ENCODE data around the gene MEG3. TPM values are rescaled to one million over a fixed set of nuclear protein-coding genes. Genes with fewer than 3 reads are reported as not detected.

Gene MEG3
- total and polyA plus RNA-seq, 3 experiments from 2014 or later = 0.13 TPM; not detected in 2

DNA sequence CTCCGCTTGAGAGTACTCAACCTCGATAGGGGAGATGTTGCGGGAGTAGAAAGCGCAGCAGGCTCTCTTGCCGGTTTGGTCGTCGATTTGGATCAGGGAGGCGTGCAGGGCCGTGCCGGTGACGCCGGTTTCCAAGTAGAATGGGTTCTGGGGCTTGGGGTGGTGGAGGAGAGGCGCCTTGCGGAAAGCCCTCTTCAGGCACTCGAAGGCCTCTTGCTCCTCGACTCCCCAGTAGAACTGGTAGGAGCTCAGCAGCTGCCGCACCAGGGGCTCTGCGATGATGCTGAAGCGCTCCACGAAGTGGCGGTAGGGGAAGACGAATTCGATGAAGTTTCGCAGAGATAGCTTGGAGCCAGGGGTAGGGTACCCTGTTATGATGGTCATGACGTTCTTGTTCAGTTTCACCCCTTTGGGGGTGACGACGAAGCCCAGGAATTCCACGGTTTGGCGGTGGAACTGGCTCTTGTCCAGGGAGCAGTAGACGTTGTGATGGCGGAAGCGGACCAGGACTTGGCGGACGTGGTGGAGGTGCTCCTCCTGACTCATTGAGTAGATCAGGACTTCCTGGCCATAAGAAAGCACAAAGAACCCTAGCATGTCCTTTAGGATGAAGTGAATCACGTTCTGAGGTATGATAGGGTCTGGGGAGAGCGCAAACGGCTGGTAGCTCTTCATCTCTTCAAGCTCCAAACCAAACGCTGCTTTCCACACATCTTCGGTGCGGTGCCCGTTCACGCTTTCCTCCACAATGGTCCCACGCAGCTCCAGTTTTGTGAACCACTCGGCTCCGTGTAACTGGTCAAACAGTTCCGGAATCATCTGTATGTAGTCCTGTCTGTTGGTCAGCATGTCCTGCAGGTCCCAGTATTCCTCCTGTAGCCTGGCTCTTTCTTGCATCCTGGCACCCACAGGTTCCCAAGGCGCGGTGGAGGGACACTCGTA is 56.4 kb downstream of the MEG3 start:
- H3K27me3 ChIP-seq (ENCODE audit: insufficient read depth, low read length, poor library complexity, severe bottlenecking) = no peaks in the 10 kb centered on the region
- POLR2A ChIA-PET = no interaction called here
- no peaks in the 10 kb centered on the region for H3K9me3 ChIP-seq (ENCODE audit: low read length)
- Mint-ChIP-seq H3K4me3 (no peak overlapping the region), H3K36me3 (no peaks in the 10 kb centered on the region), H3K27ac (no peak overlapping the region), H3K9me3 (peaks cover 0 to 4% (median 0%) of the 10 kb centered on the region in 5 donors), H3K27me3 (peaks cover 8 to 22% of the 10 kb centered on the region in 2 donors), H3K4me1 (no peaks in the 10 kb centered on the region)
- no peaks in the 10 kb centered on the region for H3K36me3 ChIP-seq (ENCODE audit: insufficient read depth, low read length)
- H3K27ac ChIP-seq (ENCODE audit: low read depth, low read length) = no peak overlapping the region
- peak in 1 of 5 donors; percentile 35 for DNase-seq
- no peak overlapping the region for H3K4me3 ChIP-seq (ENCODE audit: low read length)
- H3K4me1 ChIP-seq (ENCODE audit: insufficient read depth, low read length) = no peaks in the 10 kb centered on the region
- CTCF ChIA-PET = no interaction called here

DNA sequence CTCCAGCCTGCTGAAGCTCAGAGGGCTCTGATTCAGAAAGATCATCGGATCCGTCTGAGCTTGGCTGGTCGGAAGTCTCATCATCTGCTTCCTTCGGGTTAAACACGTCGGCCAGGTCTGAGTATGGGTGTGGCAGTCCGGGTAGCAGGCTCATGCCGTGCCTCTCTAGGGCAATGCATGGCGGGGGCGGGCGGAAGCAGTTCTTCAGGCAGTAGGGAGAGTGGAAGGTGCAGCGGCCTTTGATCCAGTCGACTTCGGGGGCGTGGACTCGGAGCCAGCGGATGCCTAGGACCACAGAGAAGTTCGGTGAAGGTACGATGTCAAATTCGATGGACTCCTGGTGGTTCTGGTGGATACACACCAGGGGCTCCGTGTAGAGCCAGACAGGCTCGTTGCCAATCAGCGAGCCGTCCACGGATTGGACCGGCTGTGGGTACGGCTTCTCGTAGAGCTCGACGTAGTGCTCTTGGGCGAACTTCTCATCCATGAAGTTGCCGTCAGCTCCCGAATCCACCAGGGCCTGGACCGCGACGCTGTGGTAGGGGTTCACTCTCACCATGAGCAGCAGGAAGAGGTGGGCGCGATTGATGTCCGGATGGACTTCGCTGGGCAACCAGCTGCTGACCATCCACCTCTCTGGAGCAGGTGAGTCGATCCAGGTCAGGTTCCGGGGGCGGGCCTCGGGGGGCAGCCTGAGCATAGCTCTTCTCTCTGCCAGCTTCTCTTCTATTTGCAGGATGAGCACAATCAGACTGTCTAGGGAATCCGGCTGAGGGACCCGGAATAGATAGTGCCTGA is 57.3 kb downstream of the MEG3 start:
- Histone ChIP-seq H3K27ac (ENCODE audit: low read depth, low read length) (no peak overlapping the region), H3K27me3 (ENCODE audit: insufficient read depth, low read length, poor library complexity, severe bottlenecking) (no peaks in the 10 kb centered on the region), H3K4me1 (ENCODE audit: insufficient read depth, low read length) (no peaks in the 10 kb centered on the region), H3K4me3 (ENCODE audit: low read length) (no peak overlapping the region), H3K9me3 (ENCODE audit: low read length) (no peaks in the 10 kb centered on the region), H3K36me3 (ENCODE audit: insufficient read depth, low read length) (no peaks in the 10 kb centered on the region)
- no peaks in the 10 kb centered on the region for H3K4me1 Mint-ChIP-seq
- H3K9me3 Mint-ChIP-seq = peaks cover 0 to 4% (median 0%) of the 10 kb centered on the region in 5 donors
- H3K4me3 Mint-ChIP-seq = no peak overlapping the region
- peaks cover 3 to 19% of the 10 kb centered on the region in 2 donors for H3K27me3 Mint-ChIP-seq
- no peak overlapping the region for H3K27ac Mint-ChIP-seq
- CTCF ChIA-PET = no interaction called here
- peak in 1 of 5 donors; percentile 36 for DNase-seq
- no peaks in the 10 kb centered on the region for H3K36me3 Mint-ChIP-seq
- POLR2A ChIA-PET = no interaction called here

DNA sequence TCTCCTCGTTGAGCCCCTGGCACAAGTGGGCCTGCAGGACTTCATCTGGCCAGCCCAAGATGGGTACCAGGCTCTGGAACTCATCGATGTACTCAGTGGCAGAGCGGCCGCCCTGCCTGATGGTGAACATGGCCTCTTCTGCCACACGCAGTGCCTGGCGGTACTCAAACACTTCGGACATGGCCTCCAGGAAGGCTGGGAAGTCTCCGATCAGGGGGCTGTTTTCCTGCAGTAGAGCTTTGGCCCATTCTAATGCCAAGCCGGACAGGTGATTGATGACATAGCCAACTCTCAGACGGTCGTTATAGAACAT is 57.8 kb downstream of the MEG3 start:
- POLR2A ChIA-PET = no interaction called here
- H3K9me3 Mint-ChIP-seq = peaks cover 0 to 4% (median 0%) of the 10 kb centered on the region in 5 donors
- CTCF ChIA-PET = no interaction called here

GRCh38 chr14:100884456-100884855 is 58.5 kb downstream of the MEG3 start:
- Mint-ChIP-seq H3K4me3 (no peak overlapping the region), H3K9me3 (peaks cover 0 to 4% (median 0%) of the 10 kb centered on the region in 5 donors), H3K27ac (no peak overlapping the region), H3K4me1 (no peaks in the 10 kb centered on the region), H3K36me3 (no peaks in the 10 kb centered on the region), H3K27me3 (peaks cover 2 to 13% of the 10 kb centered on the region in 2 donors)
- peak in 1 of 5 donors; percentile 42 for DNase-seq
- ChIA-PET POLR2A (no interaction called here), CTCF (no interaction called here)
- Histone ChIP-seq H3K27me3 (ENCODE audit: insufficient read depth, low read length, poor library complexity, severe bottlenecking) (no peaks in the 10 kb centered on the region), H3K4me3 (ENCODE audit: low read length) (no peak overlapping the region), H3K4me1 (ENCODE audit: insufficient read depth, low read length) (no peaks in the 10 kb centered on the region), H3K27ac (ENCODE audit: low read depth, low read length) (no peak overlapping the region), H3K9me3 (ENCODE audit: low read length) (no peaks in the 10 kb centered on the region), H3K36me3 (ENCODE audit: insufficient read depth, low read length) (no peaks in the 10 kb centered on the region)

More for the DNA sequence above, 57.8 kb downstream of the MEG3 start:
- H3K4me3 Mint-ChIP-seq = no peak overlapping the region
- no peaks in the 10 kb centered on the region for H3K36me3 Mint-ChIP-seq
- H3K27me3 ChIP-seq (ENCODE audit: insufficient read depth, low read length, poor library complexity, severe bottlenecking) = no peaks in the 10 kb centered on the region
- no peaks in the 10 kb centered on the region for H3K4me1 ChIP-seq (ENCODE audit: insufficient read depth, low read length)
- no peak for DNase-seq
- H3K27ac Mint-ChIP-seq = no peak overlapping the region
- peaks cover 2 to 14% of the 10 kb centered on the region in 2 donors for H3K27me3 Mint-ChIP-seq
- H3K9me3 ChIP-seq (ENCODE audit: low read length) = no peaks in the 10 kb centered on the region
- H3K36me3 ChIP-seq (ENCODE audit: insufficient read depth, low read length) = no peaks in the 10 kb centered on the region
- no peak overlapping the region for H3K27ac ChIP-seq (ENCODE audit: low read depth, low read length)
- H3K4me1 Mint-ChIP-seq = no peaks in the 10 kb centered on the region
- no peak overlapping the region for H3K4me3 ChIP-seq (ENCODE audit: low read length)

DNA sequence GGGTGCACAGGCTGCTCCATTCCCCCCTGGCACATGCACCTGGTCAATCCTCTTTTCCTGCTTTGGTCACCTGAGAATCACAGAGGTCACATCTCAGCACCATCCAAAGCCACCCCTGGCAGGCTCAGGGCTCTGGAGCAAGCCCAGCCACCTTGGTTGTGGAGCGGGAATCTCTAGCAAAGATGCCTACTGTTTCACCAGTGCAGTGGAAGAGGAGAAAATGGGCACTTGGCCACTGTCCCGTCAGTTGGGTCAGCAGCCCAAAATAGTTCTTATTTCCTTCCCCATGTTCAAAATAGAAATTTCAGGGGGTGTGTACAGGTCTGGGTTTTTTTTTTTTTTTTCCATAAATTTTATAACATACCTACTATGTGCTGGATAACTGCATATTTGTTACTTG is 59.3 kb downstream of the MEG3 start:
- H3K4me3 Mint-ChIP-seq = no peak overlapping the region
- H3K4me1 Mint-ChIP-seq = no peaks in the 10 kb centered on the region
- H3K27ac Mint-ChIP-seq = no peak overlapping the region
- no peak overlapping the region for H3K27ac ChIP-seq (ENCODE audit: low read depth, low read length)
- POLR2A ChIA-PET = no interaction called here
- H3K36me3 ChIP-seq (ENCODE audit: insufficient read depth, low read length) = no peaks in the 10 kb centered on the region
- H3K36me3 Mint-ChIP-seq = no peaks in the 10 kb centered on the region
- no peak overlapping the region for H3K4me3 ChIP-seq (ENCODE audit: low read length)
- H3K4me1 ChIP-seq (ENCODE audit: insufficient read depth, low read length) = no peaks in the 10 kb centered on the region
- CTCF ChIA-PET = no interaction called here
- H3K9me3 Mint-ChIP-seq = peaks cover 0 to 2% (median 0%) of the 10 kb centered on the region in 5 donors
- no peaks in the 10 kb centered on the region for H3K9me3 ChIP-seq (ENCODE audit: low read length)
- no peak for DNase-seq
- H3K27me3 Mint-ChIP-seq = peaks cover 2 to 13% of the 10 kb centered on the region in 2 donors
- H3K27me3 ChIP-seq (ENCODE audit: insufficient read depth, low read length, poor library complexity, severe bottlenecking) = no peaks in the 10 kb centered on the region

DNA sequence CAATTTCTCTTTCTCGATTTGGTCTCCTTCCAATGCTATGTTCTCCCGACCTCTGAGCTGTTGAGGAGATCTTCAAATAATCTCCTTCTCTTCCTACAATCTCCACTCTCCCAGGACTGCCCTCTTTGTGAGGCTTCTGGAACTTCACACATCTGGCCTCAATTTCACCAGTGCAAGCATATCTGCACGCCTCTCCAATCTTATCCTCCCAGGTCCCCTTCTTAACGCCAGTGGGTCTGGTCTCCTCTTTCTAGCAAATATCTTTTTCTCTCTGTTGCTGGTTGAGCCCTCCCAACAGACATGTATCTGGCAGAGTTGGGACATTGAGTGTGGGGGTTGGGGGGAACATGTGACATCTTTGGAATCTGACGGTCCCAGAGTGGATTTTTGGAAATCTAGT is 59.7 kb downstream of the MEG3 start:
- Histone ChIP-seq H3K4me1 (ENCODE audit: insufficient read depth, low read length) (no peaks in the 10 kb centered on the region), H3K9me3 (ENCODE audit: low read length) (no peaks in the 10 kb centered on the region), H3K27me3 (ENCODE audit: insufficient read depth, low read length, poor library complexity, severe bottlenecking) (no peaks in the 10 kb centered on the region), H3K4me3 (ENCODE audit: low read length) (no peak overlapping the region), H3K27ac (ENCODE audit: low read depth, low read length) (no peak overlapping the region), H3K36me3 (ENCODE audit: insufficient read depth, low read length) (no peaks in the 10 kb centered on the region)
- H3K36me3 Mint-ChIP-seq = no peaks in the 10 kb centered on the region
- ChIA-PET POLR2A (no interaction called here), CTCF (no interaction called here)
- H3K4me3 Mint-ChIP-seq = no peak overlapping the region
- H3K9me3 Mint-ChIP-seq = peaks cover 0 to 2% (median 0%) of the 10 kb centered on the region in 5 donors
- H3K4me1 Mint-ChIP-seq = no peaks in the 10 kb centered on the region
- no peak overlapping the region for H3K27ac Mint-ChIP-seq
- H3K27me3 Mint-ChIP-seq = peaks cover 2 to 13% of the 10 kb centered on the region in 2 donors
- no peak for DNase-seq

DNA sequence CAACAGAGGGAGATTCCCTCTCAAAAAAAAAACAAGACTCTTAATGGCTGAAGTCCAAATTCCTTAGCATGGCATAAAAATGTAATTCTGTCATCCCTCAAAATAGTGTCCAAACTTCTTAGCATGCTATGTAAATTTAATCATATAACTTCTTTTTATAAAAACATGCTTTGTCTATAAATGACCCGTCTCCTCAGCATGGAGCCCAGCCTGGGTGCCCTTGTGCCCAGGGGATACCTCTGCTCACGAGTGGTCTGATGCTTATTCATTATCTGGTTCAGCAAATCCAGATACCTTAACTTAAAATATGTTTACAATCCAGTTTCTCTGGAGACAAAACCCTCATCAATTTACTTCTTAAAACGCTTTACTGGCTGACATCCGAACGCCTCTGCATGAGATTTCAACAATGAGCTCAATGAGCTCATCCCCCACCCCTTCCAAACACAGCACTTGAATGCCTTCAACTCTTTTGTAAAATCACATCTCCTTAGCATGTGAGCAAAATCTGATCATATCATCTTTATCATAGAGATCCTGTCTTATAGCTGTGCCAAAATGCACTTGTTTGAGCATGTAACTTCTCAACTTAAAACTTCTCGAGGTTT is 61.9 kb downstream of the MEG3 start:
- no peaks in the 10 kb centered on the region for H3K36me3 Mint-ChIP-seq
- no peak overlapping the region for H3K4me3 Mint-ChIP-seq
- Histone ChIP-seq H3K9me3 (ENCODE audit: low read length) (no peaks in the 10 kb centered on the region), H3K27me3 (ENCODE audit: insufficient read depth, low read length, poor library complexity, severe bottlenecking) (no peaks in the 10 kb centered on the region), H3K4me1 (ENCODE audit: insufficient read depth, low read length) (no peaks in the 10 kb centered on the region), H3K27ac (ENCODE audit: low read depth, low read length) (no peak overlapping the region), H3K4me3 (ENCODE audit: low read length) (no peak overlapping the region), H3K36me3 (ENCODE audit: insufficient read depth, low read length) (no peaks in the 10 kb centered on the region)
- H3K27me3 Mint-ChIP-seq = peaks cover 7 to 22% of the 10 kb centered on the region in 2 donors
- DNase-seq = no peak
- no peak overlapping the region for H3K27ac Mint-ChIP-seq
- POLR2A ChIA-PET = interaction anchor here (0.6 kb wide), 1 partner anchor 673 kb away, joined by 3 read pairs; the partner anchor contains the start of gene DIO3
- CTCF ChIA-PET = no interaction called here
- H3K9me3 Mint-ChIP-seq = peaks cover 0 to 2% (median 0%) of the 10 kb centered on the region in 5 donors
- H3K4me1 Mint-ChIP-seq = no peaks in the 10 kb centered on the region

DNA sequence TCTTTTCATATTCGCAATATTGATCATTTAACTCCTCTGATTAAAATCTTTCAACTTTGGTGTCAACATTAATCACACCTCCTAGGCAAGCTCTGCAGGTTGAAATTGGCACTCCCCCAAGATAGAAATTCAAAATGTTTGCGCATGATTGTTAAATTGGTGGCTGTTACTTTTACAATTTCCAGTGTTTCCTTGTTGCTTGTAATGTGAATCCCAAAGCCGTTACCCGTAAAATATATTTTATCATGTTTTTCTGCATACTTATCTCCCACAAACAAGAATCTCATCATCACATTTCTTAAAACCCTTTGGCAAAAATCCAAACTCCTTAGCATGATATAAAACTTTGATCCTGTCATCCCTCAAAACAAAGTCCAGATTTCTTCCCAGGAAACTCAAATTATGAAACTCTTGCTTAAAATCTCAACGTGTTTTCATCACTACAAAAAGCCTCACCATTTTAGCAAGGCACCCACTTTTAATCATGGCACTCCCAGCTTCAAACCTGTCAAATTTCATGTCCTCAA is 62.9 kb downstream of the MEG3 start:
- Histone ChIP-seq H3K27ac (ENCODE audit: low read depth, low read length) (no peak overlapping the region), H3K4me1 (ENCODE audit: insufficient read depth, low read length) (no peaks in the 10 kb centered on the region), H3K36me3 (ENCODE audit: insufficient read depth, low read length) (no peaks in the 10 kb centered on the region), H3K9me3 (ENCODE audit: low read length) (no peaks in the 10 kb centered on the region), H3K4me3 (ENCODE audit: low read length) (no peak overlapping the region), H3K27me3 (ENCODE audit: insufficient read depth, low read length, poor library complexity, severe bottlenecking) (no peaks in the 10 kb centered on the region)
- Mint-ChIP-seq H3K9me3 (peaks cover 0 to 2% (median 0%) of the 10 kb centered on the region in 5 donors), H3K36me3 (no peaks in the 10 kb centered on the region), H3K27me3 (peaks cover 7 to 22% of the 10 kb centered on the region in 2 donors), H3K4me1 (no peaks in the 10 kb centered on the region), H3K4me3 (no peak overlapping the region), H3K27ac (no peak overlapping the region)
- no peak for DNase-seq
- ChIA-PET POLR2A (no interaction called here), CTCF (no interaction called here)

Data from CD8-positive, alpha-beta memory T cell (primary cell).